CD14-positive monocyte (primary cell): ENCODE measurements around the gene KCNG2. TPM values are rescaled to one million over a fixed set of nuclear protein-coding genes. Genes with fewer than 3 reads are reported as not detected.

ENCODE experiments used
- DNase-seq, 3 donors: peaks; one replicate each; pipeline ENCODE4 v3.0.0-alpha.2; 2011 to 2022
- H2AFZ ChIP-seq: 2 replicates; pipeline ENCODE4 v1.6.0; 2012; ENCODE audit warnings: mild to moderate bottlenecking, low read depth, low read length, inconsistent platforms; ENCODE audit not compliant: insufficient read depth, poor library complexity, severe bottlenecking
- H3K27ac ChIP-seq, 2 donors: 1 replicate in 1 of 2; 2 replicates in 1 of 2; pipeline ENCODE4 v1.5.1; 2012 to 2013; ENCODE audit warnings: low read length in 2 of 2, control low read depth in 1 of 2, inconsistent platforms in 1 of 2, low read depth in 1 of 2, mild to moderate bottlenecking in 1 of 2
- H3K27me3 ChIP-seq, 2 donors: one replicate each; pipeline versions ENCODE4 v1.6.0 to v1.6.1; 2011 to 2013; ENCODE audit warnings: low read length in 2 of 2; ENCODE audit not compliant: control insufficient read depth in 2 of 2, insufficient read depth in 2 of 2
- H3K36me3 ChIP-seq, 2 donors: replicated peaks in 1 of 2; 1 replicate in 1 of 2; 2 replicates in 1 of 2; pipeline versions ENCODE4 v1.5.1 to v1.6.1; 2012 to 2013; ENCODE audit warnings: low read length in 2 of 2, control low read depth in 1 of 2, inconsistent platforms in 1 of 2, mild to moderate bottlenecking in 1 of 2; ENCODE audit not compliant: insufficient read depth in 2 of 2, control insufficient read depth in 1 of 2
- H3K4me1 ChIP-seq, 2 donors: 1 replicate in 1 of 2; 2 replicates in 1 of 2; pipeline versions ENCODE4 v1.5.1 to v1.6.1; 2012 to 2013; ENCODE audit warnings: low read length in 2 of 2, control low read depth in 1 of 2, inconsistent platforms in 1 of 2, mild to moderate bottlenecking in 1 of 2, moderate library complexity in 1 of 2; ENCODE audit not compliant: insufficient read depth in 2 of 2, control insufficient read depth in 1 of 2
- H3K4me2 ChIP-seq: replicated peaks from 2 replicates; pipeline ENCODE3; 2012; ENCODE audit warnings: low read length, moderate library complexity, mild to moderate bottlenecking; ENCODE audit not compliant: poor library complexity, severe bottlenecking; ENCODE audit errors: extremely low read depth
- H3K4me3 ChIP-seq, 3 experiments: fragments of 200-600 bp in 1 of 3; sonication (generic) in 1 of 3; replicated peaks in 1 of 3; 1 replicate in 2 of 3; 2 replicates in 1 of 3; pipeline ENCODE4 v1.5.1; 2011 to 2013; ENCODE audit warnings: low read length in 3 of 3, mild to moderate bottlenecking in 3 of 3, control low read depth in 2 of 3, low read depth in 2 of 3, inconsistent platforms in 1 of 3, moderate library complexity in 1 of 3
- H3K79me2 ChIP-seq: 2 replicates; pipeline ENCODE4 v1.6.0; 2012; ENCODE audit warnings: mild to moderate bottlenecking, control low read depth, inconsistent platforms, low read length, moderate library complexity; ENCODE audit not compliant: insufficient read depth
- H3K9ac ChIP-seq: 2 replicates; pipeline ENCODE4 v1.6.0; 2017; ENCODE audit warnings: low read length, mild to moderate bottlenecking; ENCODE audit not compliant: insufficient read depth, poor library complexity, severe bottlenecking
- H3K9me3 ChIP-seq, 2 donors: replicated peaks in 1 of 2; 1 replicate in 1 of 2; 2 replicates in 1 of 2; pipeline versions ENCODE4 v1.5.1 to v1.6.1; 2012 to 2013; ENCODE audit warnings: low read length in 2 of 2, control low read depth in 1 of 2; ENCODE audit not compliant: control insufficient read depth in 1 of 2, insufficient read depth in 1 of 2
- H4K20me1 ChIP-seq: 2 replicates; pipeline ENCODE4 v1.6.0; 2012; ENCODE audit warnings: mild to moderate bottlenecking, low read length, control low read depth, moderate library complexity; ENCODE audit not compliant: insufficient read depth
- H3K27ac Mint-ChIP-seq, 7 donors: one replicate each; pipeline ENCODE4 v1.8.0; 2020; ENCODE audit warnings: mild to moderate bottlenecking in 7 of 7, mixed read lengths in 7 of 7, moderate library complexity in 6 of 7, inconsistent platforms in 2 of 7
- H3K27me3 Mint-ChIP-seq, 3 donors: one replicate each; pipeline ENCODE4 v1.8.0; 2021 to 2022; ENCODE audit warnings: low read depth in 3 of 3, mild to moderate bottlenecking in 3 of 3, mixed read lengths in 3 of 3, moderate library complexity in 3 of 3, inconsistent platforms in 1 of 3
- H3K36me3 Mint-ChIP-seq, 2 donors: one replicate each; pipeline ENCODE4 v1.8.0; 2020; ENCODE audit warnings: mixed read lengths in 2 of 2, inconsistent platforms in 1 of 2, mild to moderate bottlenecking in 1 of 2
- H3K4me1 Mint-ChIP-seq: one replicate; pipeline ENCODE4 v1.8.0; 2020; ENCODE audit warnings: mild to moderate bottlenecking, mixed read lengths
- H3K4me3 Mint-ChIP-seq, 2 donors: one replicate each; pipeline ENCODE4 v1.8.0; 2020; ENCODE audit warnings: mild to moderate bottlenecking in 2 of 2, mixed read lengths in 2 of 2, moderate library complexity in 1 of 2
- H3K9me3 Mint-ChIP-seq, 7 donors: one replicate each; pipeline ENCODE4 v1.8.0; 2020 to 2022; ENCODE audit warnings: mixed read lengths in 7 of 7, mild to moderate bottlenecking in 6 of 7, moderate library complexity in 6 of 7, inconsistent platforms in 2 of 7
- WGBS: methylation state at CpG from one replicate; pipeline ENCODE4 v1.1.5; 2013; ENCODE audit warnings: missing lambda C conversion rate; ENCODE audit not compliant: insufficient coverage; 5-methylcytosine and 5-hydroxymethylcytosine counted together
- intact Hi-C, 2 donors: fragments of 100-400 bp; cut with micrococcal nuclease; formaldehyde crosslinking; loops; one replicate each; pipeline versions ENCODE4 v1.15.0 to v1.15.1; 2023
- polyA plus RNA-seq, 3 donors: library from polyadenylated mRNA; depleted of rRNA in 1 of 3; unstranded in 2 of 3; stranded (reverse) in 1 of 3; fragments of 300-500 nt in 2 of 3; fragments of >200 nt in 1 of 3; fragmentation: Illumina TruSeq in 2 of 3; gene quantifications; 1 replicate in 2 of 3; 2 replicates in 1 of 3; pipeline ENCODE4 v1.2.3, GENCODE V29; 2012 to 2021
- TF ChIP-seq, protein P1 (sequence below): fragments of 200-600 bp; IDR thresholded peaks from one replicate; pipeline ENCODE4 v1.8.0; 2022; ENCODE audit warnings: antibody characterized with exemption, mild to moderate bottlenecking

Gene KCNG2
- polyA plus RNA-seq, 3 donors = 0.04 TPM; not detected in 2

DNA sequence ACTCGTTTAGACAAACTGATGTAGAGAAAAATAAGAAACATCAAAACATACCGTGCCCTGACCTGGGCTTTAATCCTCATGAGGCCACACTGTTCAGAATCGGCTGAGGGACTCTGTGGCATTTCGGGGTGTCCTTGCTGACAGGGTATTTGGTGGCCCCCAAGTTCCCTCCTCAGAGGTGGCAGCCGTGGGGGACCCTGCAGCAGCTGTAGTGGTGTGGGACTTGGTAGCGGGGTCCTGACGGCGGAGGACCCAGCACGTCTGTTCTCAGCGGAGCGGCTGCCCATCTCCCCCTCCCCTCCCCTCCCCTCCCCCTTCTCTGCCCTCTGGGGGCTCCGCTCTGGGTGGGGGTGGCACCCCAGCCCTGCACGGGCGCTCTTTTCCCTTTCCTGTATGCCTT lies 18.4 kb downstream of the KCNG2 start:
- 100% methylated on average over 1 of the region's 14 CpGs for WGBS
- Histone ChIP-seq H2AFZ (no peak overlapping the region), H3K36me3 (no peaks in the 10 kb centered on the region), H3K4me3 (no peak overlapping the region), H3K27ac (no peak overlapping the region), H3K4me2 (no peak overlapping the region), H3K79me2 (no peaks in the 10 kb centered on the region), H3K9ac (no peak overlapping the region), H3K27me3 (no peaks in the 10 kb centered on the region), H3K4me1 (peaks cover 34 to 49% of the 10 kb centered on the region in 2 donors), H3K9me3 (no peaks in the 10 kb centered on the region), H4K20me1 (no peaks in the 10 kb centered on the region)
- Mint-ChIP-seq H3K36me3 (no peaks in the 10 kb centered on the region), H3K4me1 (peaks cover 44% of the 10 kb centered on the region), H3K4me3 (no peak overlapping the region), H3K27me3 (peaks cover 3 to 14% (median 4%) of the 10 kb centered on the region in 3 donors), H3K27ac (no peak overlapping the region), H3K9me3 (no peaks in the 10 kb centered on the region)
- intact Hi-C loops = no loop called here
- TF ChIP-seq, protein P1, sequence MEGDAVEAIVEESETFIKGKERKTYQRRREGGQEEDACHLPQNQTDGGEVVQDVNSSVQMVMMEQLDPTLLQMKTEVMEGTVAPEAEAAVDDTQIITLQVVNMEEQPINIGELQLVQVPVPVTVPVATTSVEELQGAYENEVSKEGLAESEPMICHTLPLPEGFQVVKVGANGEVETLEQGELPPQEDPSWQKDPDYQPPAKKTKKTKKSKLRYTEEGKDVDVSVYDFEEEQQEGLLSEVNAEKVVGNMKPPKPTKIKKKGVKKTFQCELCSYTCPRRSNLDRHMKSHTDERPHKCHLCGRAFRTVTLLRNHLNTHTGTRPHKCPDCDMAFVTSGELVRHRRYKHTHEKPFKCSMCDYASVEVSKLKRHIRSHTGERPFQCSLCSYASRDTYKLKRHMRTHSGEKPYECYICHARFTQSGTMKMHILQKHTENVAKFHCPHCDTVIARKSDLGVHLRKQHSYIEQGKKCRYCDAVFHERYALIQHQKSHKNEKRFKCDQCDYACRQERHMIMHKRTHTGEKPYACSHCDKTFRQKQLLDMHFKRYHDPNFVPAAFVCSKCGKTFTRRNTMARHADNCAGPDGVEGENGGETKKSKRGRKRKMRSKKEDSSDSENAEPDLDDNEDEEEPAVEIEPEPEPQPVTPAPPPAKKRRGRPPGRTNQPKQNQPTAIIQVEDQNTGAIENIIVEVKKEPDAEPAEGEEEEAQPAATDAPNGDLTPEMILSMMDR = no peak
- DNase-seq = no peak

DNA sequence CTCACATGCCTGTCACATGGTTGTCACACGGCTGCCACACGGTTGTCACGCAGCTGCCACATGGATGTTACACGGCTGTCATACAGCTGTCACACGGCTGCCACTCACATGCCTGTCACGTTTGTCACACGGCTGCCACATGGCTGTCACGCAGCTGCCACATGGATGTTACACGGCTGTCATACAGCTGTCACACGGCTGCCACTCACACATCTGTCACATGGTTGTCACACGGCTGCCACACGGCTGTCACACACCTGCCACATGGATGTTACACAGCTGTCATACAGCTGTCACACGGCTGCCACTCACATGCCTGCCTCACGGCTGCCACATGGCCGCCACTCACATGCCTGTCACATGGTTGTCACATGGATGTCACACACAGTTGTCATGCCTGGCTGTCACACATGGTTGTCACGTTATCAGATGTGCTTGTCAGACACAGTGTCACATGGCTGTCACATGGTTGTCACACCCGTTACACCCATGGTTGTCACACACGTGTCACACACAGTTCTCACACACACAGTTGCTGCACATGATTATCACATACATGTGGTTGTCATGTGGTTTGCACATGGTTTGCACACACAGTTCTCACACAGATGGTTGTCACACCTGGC lies 19.4 kb downstream of the KCNG2 start:
- 98% methylated on average over 16 of the region's 18 CpGs for WGBS
- Histone ChIP-seq H3K9ac (no peak overlapping the region), H3K9me3 (no peaks in the 10 kb centered on the region), H3K36me3 (no peaks in the 10 kb centered on the region), H3K4me2 (no peak overlapping the region), H3K4me1 (peaks cover 34 to 54% of the 10 kb centered on the region in 2 donors), H3K4me3 (no peak overlapping the region), H3K79me2 (no peaks in the 10 kb centered on the region), H4K20me1 (no peaks in the 10 kb centered on the region), H3K27ac (no peak overlapping the region), H3K27me3 (no peaks in the 10 kb centered on the region), H2AFZ (no peak overlapping the region)
- Mint-ChIP-seq H3K9me3 (no peaks in the 10 kb centered on the region), H3K4me3 (no peak overlapping the region), H3K4me1 (peaks cover 37% of the 10 kb centered on the region), H3K27me3 (peaks cover 3 to 14% (median 4%) of the 10 kb centered on the region in 3 donors), H3K36me3 (no peaks in the 10 kb centered on the region), H3K27ac (no peak overlapping the region)
- intact Hi-C loops = no loop called here
- TF ChIP-seq, protein P1 = no peak
- no peak for DNase-seq
